Kidney (tissue), 14 donors: ENCODE results near the gene COP1. TPM values are rescaled to one million over a fixed set of nuclear protein-coding genes. Genes with fewer than 3 reads are reported as not detected.

Experiments used
- DNase-seq, 5 donors: peaks; one replicate each; pipeline ENCODE4 v3.0.0-alpha.2; 2013 to 2020
- FAIRE-seq: peaks from 2 replicates; lab custom pipeline; 2012; peaks lifted over from hg19 to GRCh38; lab: Jason Lieb, UNC
- H3K27ac ChIP-seq, 2 donors: one replicate each; pipeline ENCODE4 v1.7.0; 2013; ENCODE audit warnings: low read depth in 2 of 2, low read length in 2 of 2, inconsistent platforms in 1 of 2
- H3K27me3 ChIP-seq: one replicate; pipeline ENCODE4 v1.7.1; 2013; ENCODE audit warnings: low read length, inconsistent platforms; ENCODE audit not compliant: control insufficient read depth, insufficient read depth
- H3K36me3 ChIP-seq, 3 donors: one replicate each; pipeline versions ENCODE4 v1.7.0 to v1.7.1; 2013; ENCODE audit warnings: low read length in 3 of 3, control low read depth in 1 of 3, inconsistent platforms in 1 of 3; ENCODE audit not compliant: insufficient read depth in 3 of 3, control insufficient read depth in 2 of 3
- H3K4me1 ChIP-seq, 3 donors: one replicate each; pipeline versions ENCODE4 v1.7.0 to v1.7.1; 2013; ENCODE audit warnings: low read length in 3 of 3, inconsistent platforms in 1 of 3, low read depth in 1 of 3; ENCODE audit not compliant: control insufficient read depth in 2 of 3, insufficient read depth in 2 of 3
- H3K4me3 ChIP-seq, 3 donors: one replicate each; pipeline versions ENCODE4 v1.7.0 to v1.8.1; 2013; ENCODE audit warnings: low read length in 3 of 3, control low read depth in 1 of 3, inconsistent platforms in 1 of 3
- H3K9ac ChIP-seq, 3 donors: one replicate each; pipeline versions ENCODE4 v1.7.0 to v1.7.1; 2013; ENCODE audit warnings: low read length in 3 of 3, control low read depth in 1 of 3, inconsistent platforms in 1 of 3
- H3K9me3 ChIP-seq, 3 donors: one replicate each; pipeline versions ENCODE4 v1.7.0 to v1.7.1; 2013; ENCODE audit warnings: low read length in 3 of 3, control low read depth in 1 of 3, inconsistent platforms in 1 of 3; ENCODE audit not compliant: control insufficient read depth in 2 of 3, insufficient read depth in 1 of 3
- intact Hi-C: fragments of 100-400 bp; cut with DNase I; formaldehyde crosslinking; loops from one replicate; pipeline ENCODE4 v1.11.1; 2022
- polyA plus RNA-seq: library from polyadenylated mRNA; stranded (reverse); fragments of 350-450 nt; fragmentation: Illumina TruSeq; extraction: RNeasy Lipid Tissue Mini Kit (QIAGEN cat#74804); gene quantifications from one replicate; pipeline ENCODE4 v1.2.3, GENCODE V29; 2014; ENCODE audit warnings: low read depth, low replicate concordance; ENCODE audit not compliant: insufficient read depth
- total RNA-seq: library from RNA; stranded (reverse); fragmentation: NEBNext Ultra II Directional; extraction: Animal tissue kit (Norgen Biotek cat#: 25700); gene quantifications from one replicate; pipeline ENCODE4 v1.2.1, GENCODE V29; 2021
- TF ChIP-seq, protein P1 (sequence below): IDR thresholded peaks from 3 replicates; pipeline ENCODE4 v1.5.1; 2012; ENCODE audit warnings: mild to moderate bottlenecking, moderate library complexity, borderline replicate concordance; ENCODE audit not compliant: insufficient read depth; ENCODE audit errors: extremely low read depth
- donor health status: control.
- donor health status: control.
- donor health status: control.
- donor health status: control.
- donor health status: control.
- donor health status: DM: yes; HTN: yes; CAD: no.
- donor health status: Normal renal cell carcinoma (clear cell type).

The COP1 gene
- total and polyA plus RNA-seq, 2 donors from 2014 or later: 38.3 to 40.2 TPM

DNA sequence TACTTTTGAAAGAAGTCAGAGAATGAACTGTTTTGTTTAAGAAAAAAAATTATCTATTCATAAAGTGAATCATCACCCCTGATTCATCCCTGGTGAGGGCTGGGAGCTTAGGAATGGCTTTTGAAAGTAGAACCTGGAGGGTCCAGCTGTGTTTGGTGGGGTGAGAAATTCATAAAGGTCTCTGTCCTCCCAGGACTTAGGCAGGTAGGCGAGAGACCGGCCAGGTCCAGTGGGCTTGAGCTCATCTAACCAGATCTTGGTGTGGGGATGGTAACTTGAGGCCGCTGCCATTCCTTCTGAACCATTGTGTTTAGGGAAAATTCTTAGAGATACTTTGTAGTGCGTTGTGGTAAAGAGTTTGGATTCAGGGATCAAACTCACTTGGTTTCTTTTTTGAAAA lies 306.9 kb downstream of the COP1 start:
- Histone ChIP-seq H3K9me3 (no peaks in the 10 kb centered on the region), H3K36me3 (no peaks in the 10 kb centered on the region), H3K9ac (no peak overlapping the region), H3K4me3 (no peak overlapping the region), H3K4me1 (no peaks in the 10 kb centered on the region), H3K27ac (no peak overlapping the region), H3K27me3 (no peaks in the 10 kb centered on the region)
- intact Hi-C loops: no loop called here
- DNase-seq (no peak), FAIRE-seq (no peak)
- TF ChIP-seq, protein P1, sequence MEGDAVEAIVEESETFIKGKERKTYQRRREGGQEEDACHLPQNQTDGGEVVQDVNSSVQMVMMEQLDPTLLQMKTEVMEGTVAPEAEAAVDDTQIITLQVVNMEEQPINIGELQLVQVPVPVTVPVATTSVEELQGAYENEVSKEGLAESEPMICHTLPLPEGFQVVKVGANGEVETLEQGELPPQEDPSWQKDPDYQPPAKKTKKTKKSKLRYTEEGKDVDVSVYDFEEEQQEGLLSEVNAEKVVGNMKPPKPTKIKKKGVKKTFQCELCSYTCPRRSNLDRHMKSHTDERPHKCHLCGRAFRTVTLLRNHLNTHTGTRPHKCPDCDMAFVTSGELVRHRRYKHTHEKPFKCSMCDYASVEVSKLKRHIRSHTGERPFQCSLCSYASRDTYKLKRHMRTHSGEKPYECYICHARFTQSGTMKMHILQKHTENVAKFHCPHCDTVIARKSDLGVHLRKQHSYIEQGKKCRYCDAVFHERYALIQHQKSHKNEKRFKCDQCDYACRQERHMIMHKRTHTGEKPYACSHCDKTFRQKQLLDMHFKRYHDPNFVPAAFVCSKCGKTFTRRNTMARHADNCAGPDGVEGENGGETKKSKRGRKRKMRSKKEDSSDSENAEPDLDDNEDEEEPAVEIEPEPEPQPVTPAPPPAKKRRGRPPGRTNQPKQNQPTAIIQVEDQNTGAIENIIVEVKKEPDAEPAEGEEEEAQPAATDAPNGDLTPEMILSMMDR: no peak

DNA sequence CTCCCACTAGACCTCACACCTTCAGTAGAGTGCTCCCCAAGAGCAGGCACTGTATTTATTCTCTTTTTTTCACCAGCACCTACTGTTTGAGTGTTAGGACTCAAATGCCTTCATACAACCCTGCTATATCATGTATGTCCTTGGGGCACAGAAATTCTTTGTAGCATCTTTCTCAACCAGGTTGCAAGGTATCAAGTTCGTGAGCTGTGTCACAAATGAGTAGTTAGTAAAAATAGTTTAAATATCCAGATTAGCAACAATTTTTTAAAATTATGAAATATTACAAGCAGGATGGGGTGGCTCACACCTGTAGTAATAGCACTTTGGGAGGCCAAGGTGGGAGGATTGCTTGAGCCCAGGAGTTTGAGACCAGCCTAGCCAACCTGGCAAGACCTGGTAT lies 311.1 kb downstream of the COP1 start:
- TF ChIP-seq, protein P1: no peak
- Histone ChIP-seq H3K27me3 (no peaks in the 10 kb centered on the region), H3K9me3 (no peaks in the 10 kb centered on the region), H3K9ac (no peak overlapping the region), H3K36me3 (no peaks in the 10 kb centered on the region), H3K27ac (no peak overlapping the region), H3K4me3 (no peak overlapping the region), H3K4me1 (no peaks in the 10 kb centered on the region)
- DNase-seq (no peak), FAIRE-seq (no peak)
- intact Hi-C loops: no loop called here
